Measurements from ENCODE around the gene CBFB.

CBFB gene

GRCh38 chr16:67034487-67034886 lies 5.5 kb downstream of the CBFB start:
- H3K4me2 ChIP-seq = no peak overlapping the region
- no peak for TF ChIP-seq CTCF (conservative IDR thresholded peaks at IDR 0.05; ENCODE audit: low read depth, low read length)

GRCh38 chr16:67035364-67035763 lies 6.4 kb downstream of the CBFB start:
- H3K79me2 ChIP-seq (ENCODE audit: insufficient read depth, low read depth) = peaks cover 96% of the 10 kb centered on the region
- no peak overlapping the region for H3K27ac ChIP-seq
- H3K27me3 ChIP-seq (ENCODE audit: insufficient read depth, low read depth) = no peaks in the 10 kb centered on the region
- 0 out of 2 replicates have a peak, but pooled peaks cover 11% of the 10 kb centered on the region for H3K36me3 ChIP-seq (ENCODE audit: insufficient read depth)
- H3K9ac ChIP-seq = no peak overlapping the region
- no peak for TF ChIP-seq CTCF (conservative IDR thresholded peaks at IDR 0.05; ENCODE audit: low read depth, low read length)
- no peak overlapping the region for H3K4me2 ChIP-seq
- no peak overlapping the region for H3K4me3 ChIP-seq (IDR thresholded peaks at IDR 0.05; ENCODE audit: insufficient read depth, low read depth, low read length)
- H2AFZ ChIP-seq (ENCODE audit: low read depth) = no peak overlapping the region
- peaks cover 46% of the 10 kb centered on the region for H3K4me1 ChIP-seq (ENCODE audit: low read depth, poor library complexity, severe bottlenecking)
- peaks cover 8% of the 10 kb centered on the region; the same call in 1 of the 2 replicates for H4K20me1 ChIP-seq (ENCODE audit: insufficient read depth)

More at GRCh38 chr16:67034487-67034886, 5.5 kb downstream of the CBFB start:
- Histone ChIP-seq H3K27me3 (ENCODE audit: insufficient read depth, low read depth) (no peaks in the 10 kb centered on the region), H3K36me3 (ENCODE audit: insufficient read depth) (0 out of 2 replicates have a peak, but pooled peaks cover 11% of the 10 kb centered on the region), H3K9ac (no peak overlapping the region), H3K79me2 (ENCODE audit: insufficient read depth, low read depth) (peaks cover 96% of the 10 kb centered on the region), H3K4me3 (IDR thresholded peaks at IDR 0.05; ENCODE audit: insufficient read depth, low read depth, low read length) (no peak overlapping the region), H3K27ac (no peak overlapping the region), H2AFZ (ENCODE audit: low read depth) (no peak overlapping the region), H3K4me1 (ENCODE audit: low read depth, poor library complexity, severe bottlenecking) (peaks cover 48% of the 10 kb centered on the region), H4K20me1 (ENCODE audit: insufficient read depth) (peaks cover 8% of the 10 kb centered on the region; the same call in 1 of the 2 replicates)

GRCh38 chr16:67036323-67036741 lies 7.4 kb downstream of the CBFB start:
- Histone ChIP-seq H3K27me3 (ENCODE audit: insufficient read depth, low read depth) (no peaks in the 10 kb centered on the region), H3K4me3 (IDR thresholded peaks at IDR 0.05; ENCODE audit: insufficient read depth, low read depth, low read length) (no peak overlapping the region), H3K79me2 (ENCODE audit: insufficient read depth, low read depth) (peaks cover 96% of the 10 kb centered on the region), H3K9ac (no peak overlapping the region), H3K4me1 (ENCODE audit: low read depth, poor library complexity, severe bottlenecking) (peaks cover 37% of the 10 kb centered on the region), H3K36me3 (ENCODE audit: insufficient read depth) (0 out of 2 replicates have a peak, but pooled peaks cover 4% of the 10 kb centered on the region), H3K4me2 (peak overlapping the region; percentile 26), H2AFZ (ENCODE audit: low read depth) (no peak overlapping the region), H4K20me1 (ENCODE audit: insufficient read depth) (peaks cover 8% of the 10 kb centered on the region; the same call in 1 of the 2 replicates), H3K27ac (no peak overlapping the region)
- TF ChIP-seq CTCF (conservative IDR thresholded peaks at IDR 0.05; ENCODE audit: low read depth, low read length) = no peak

DNA sequence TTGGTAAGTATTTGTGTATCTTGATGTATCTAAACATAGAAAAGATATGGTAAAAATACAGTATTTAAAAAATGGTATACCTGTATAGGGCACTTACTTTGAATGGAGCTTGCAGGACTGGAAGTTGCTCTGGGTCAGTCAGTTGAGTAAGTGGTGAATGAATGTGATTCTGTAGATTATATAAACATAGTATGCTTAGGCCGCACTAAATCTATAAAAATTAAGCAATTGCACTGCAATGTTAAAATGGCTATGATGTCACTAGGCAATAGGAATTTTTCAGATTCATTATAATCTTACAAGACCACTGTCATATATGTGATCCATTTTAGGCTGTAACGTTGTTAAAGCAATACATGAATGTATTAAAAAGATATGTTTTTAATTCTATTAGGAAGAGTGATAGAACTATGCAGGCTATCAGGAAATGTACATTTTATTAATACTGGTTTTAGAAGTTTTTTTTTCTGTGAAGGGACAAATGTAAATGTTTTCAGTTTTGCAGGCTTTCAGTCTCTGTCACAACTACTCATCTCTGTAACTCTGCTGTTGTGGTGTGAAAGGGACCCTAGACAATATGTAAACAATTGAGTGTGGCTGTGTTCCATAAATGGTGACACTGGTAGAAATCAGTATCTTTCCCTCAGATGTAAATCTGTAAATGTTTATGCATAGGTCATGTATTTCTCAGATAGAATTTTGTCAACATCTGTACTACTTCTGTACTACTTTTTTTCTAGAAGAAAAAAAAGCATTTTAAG lies 10.5 kb downstream of the CBFB start:
- no peak overlapping the region for H3K9ac ChIP-seq
- H3K4me3 ChIP-seq (IDR thresholded peaks at IDR 0.05; ENCODE audit: insufficient read depth, low read depth, low read length) = no peak overlapping the region
- no peaks in the 10 kb centered on the region for H3K27me3 ChIP-seq (ENCODE audit: insufficient read depth, low read depth)
- no peaks in the 10 kb centered on the region; the same call in 1 of the 2 replicates for H4K20me1 ChIP-seq (ENCODE audit: insufficient read depth)
- peaks cover 79% of the 10 kb centered on the region for H3K79me2 ChIP-seq (ENCODE audit: insufficient read depth, low read depth)
- TF ChIP-seq CTCF (conservative IDR thresholded peaks at IDR 0.05; ENCODE audit: low read depth, low read length) = no peak
- H3K27ac ChIP-seq = no peak overlapping the region
- H3K4me2 ChIP-seq = no peak overlapping the region
- H2AFZ ChIP-seq (ENCODE audit: low read depth) = no peak overlapping the region
- H3K36me3 ChIP-seq (ENCODE audit: insufficient read depth) = no peaks in the 10 kb centered on the region
- H3K4me1 ChIP-seq (ENCODE audit: low read depth, poor library complexity, severe bottlenecking) = peaks cover 25% of the 10 kb centered on the region
